OCI-LY7 (cell line): ENCODE results near the gene SNRPN. TPM values are rescaled to one million over a fixed set of nuclear protein-coding genes. Genes with fewer than 3 reads are reported as not detected.

Experiments
- Bru-seq: library from RNA; stranded (reverse); fragments of 400-500 nt; gene quantifications from one replicate; lab custom pipeline; 2021; lab: Mats Ljungman, UMichigan
- BruChase-seq, 2 experiments: library from RNA; stranded (reverse); fragments of 400-500 nt; gene quantifications; one replicate each; lab custom pipeline; 2021; lab: Mats Ljungman, UMichigan
- BruUV-seq: library from RNA; stranded (reverse); fragments of 400-500 nt; replicated peaks from 2 replicates; lab custom pipeline; 2021; lab: Mats Ljungman, UMichigan
- CTCF ChIA-PET: fragments of 300-600 bp; sonication (Branson Sonifier 250); formaldehyde crosslinking; loops from one replicate; lab custom pipeline; 2022; ENCODE audit warnings: antibody characterized with exemption; ENCODE audit not compliant: unreplicated experiment; lab: Charles Lee
- POLR2A ChIA-PET: fragments of 300-600 bp; sonication (Branson Sonifier 250); formaldehyde crosslinking; loops from one replicate; lab custom pipeline; 2022; ENCODE audit warnings: antibody characterized with exemption; lab: Charles Lee
- DNase-seq: peaks from one replicate; pipeline ENCODE4 v3.0.0-alpha.2; 2015; ENCODE audit warnings: low spot score
- H2AFZ ChIP-seq: fragments of 200-600 bp; sonication (generic), shearing (Covaris generic); 2 replicates; pipeline ENCODE4 v1.6.1; 2014; ENCODE audit warnings: mild to moderate bottlenecking, antibody characterized with exemption, low read length, moderate library complexity
- H3K27ac ChIP-seq: fragments of 200-600 bp; sonication (generic); 2 replicates; pipeline ENCODE4 v1.5.1; 2014; ENCODE audit warnings: mixed run types, low read depth, mild to moderate bottlenecking, moderate library complexity, low read length, inconsistent platforms; ENCODE audit not compliant: poor library complexity, severe bottlenecking
- H3K36me3 ChIP-seq: fragments of 200-600 bp; sonication (generic); 2 replicates; pipeline ENCODE4 v1.6.1; 2014; ENCODE audit warnings: mild to moderate bottlenecking, antibody characterized with exemption, low read length, moderate library complexity, mixed read lengths; ENCODE audit not compliant: insufficient read depth
- H3K4me1 ChIP-seq: fragments of 200-600 bp; sonication (generic); 2 replicates; pipeline ENCODE4 v1.5.1; 2014; ENCODE audit warnings: mild to moderate bottlenecking, low read length; ENCODE audit not compliant: insufficient read depth, poor library complexity, severe bottlenecking
- H3K4me2 ChIP-seq: fragments of 200-600 bp; sonication (generic); 2 replicates; pipeline ENCODE4 v1.6.1; 2014; ENCODE audit warnings: mild to moderate bottlenecking, low read length
- H3K4me3 ChIP-seq: fragments of 200-600 bp; sonication (generic); 2 replicates; pipeline ENCODE4 v1.5.1; 2014; ENCODE audit warnings: mild to moderate bottlenecking, low read depth, low read length; ENCODE audit not compliant: poor library complexity, severe bottlenecking
- H3K79me2 ChIP-seq: fragments of 200-600 bp; sonication (generic); 2 replicates; pipeline ENCODE4 v1.6.1; 2016; ENCODE audit warnings: low read depth, mild to moderate bottlenecking, low read length, moderate library complexity, mixed read lengths; ENCODE audit not compliant: insufficient read depth
- H3K9me2 ChIP-seq: fragments of 200-600 bp; sonication (generic); 2 replicates; pipeline ENCODE4 v1.6.1; 2016; ENCODE audit warnings: mild to moderate bottlenecking, low read length, mixed read lengths; ENCODE audit not compliant: insufficient read depth
- H3K9me3 ChIP-seq: fragments of 200-600 bp; sonication (generic); 2 replicates; pipeline ENCODE4 v1.6.1; 2014; ENCODE audit warnings: mild to moderate bottlenecking, mixed run types, low read length, mixed read lengths
- H4K20me1 ChIP-seq: fragments of 200-600 bp; sonication (generic); 2 replicates; pipeline ENCODE4 v1.6.1; 2014; ENCODE audit warnings: mild to moderate bottlenecking, antibody characterized with exemption, low read length, moderate library complexity, mixed read lengths; ENCODE audit not compliant: insufficient read depth
- EZH2phosphoT487 ChIP-seq: fragments of 200-600 bp; sonication (generic); IDR thresholded peaks from 2 replicates; pipeline ENCODE4 v1.6.1; 2018; ENCODE audit warnings: low read depth, borderline replicate concordance, mild to moderate bottlenecking, mixed run types, antibody characterized with exemption, low read length, moderate library complexity, mixed read lengths
- intact Hi-C: fragments of 100-400 bp; cut with micrococcal nuclease; formaldehyde crosslinking; loops from one replicate; pipeline ENCODE4 v1.10.0; 2022; ENCODE audit not compliant: unreplicated experiment
- long read RNA-seq: library from polyadenylated mRNA; stranded (forward); transcript quantifications from one replicate; pipeline ENCODE4 v2.0.0, GENCODE V29; 2022
- total RNA-seq, 2 experiments: library from RNA; depleted of rRNA in 1 of 2; stranded (reverse); fragments of >200 nt in 1 of 2; shearing (Covaris generic) in 1 of 2; gene quantifications; 2 replicates each; pipeline ENCODE4 v1.2.3, GENCODE V29; 2014 to 2022
- TF ChIP-seq, protein P1 (sequence below): fragments of 200-600 bp; sonication (generic); conservative IDR thresholded peaks from 2 replicates; pipeline ENCODE4 v1.5.1; 2014; ENCODE audit warnings: mild to moderate bottlenecking, antibody characterized with exemption, low read length, moderate library complexity, mixed read lengths

Gene SNRPN
- total RNA-seq (2014; rRNA removed; shearing (Covaris generic)), result not detected in 2 replicates
- total RNA-seq (2022), result 26.8 and 31.9 TPM in 2 replicates
- Bru-seq, nascent RNA, result percentile 23 among the genes with signal in this experiment
- BruChase-seq, experiment 1, labeled RNA remaining after a 6-hour chase, result percentile 30 among the genes with signal in this experiment
- BruChase-seq, experiment 2, labeled RNA remaining after a 2-hour chase, result percentile 31 among the genes with signal in this experiment
- long read RNA-seq, transcript SNRPN-202 (10 exons, 1,528 nt), result major isoform, 53 of 72 reads
- long read RNA-seq, partial matches to known transcripts, result 3 of 72 reads
- long read RNA-seq, other reads (novel, unspliced or antisense), result 13 of 72 reads

DNA sequence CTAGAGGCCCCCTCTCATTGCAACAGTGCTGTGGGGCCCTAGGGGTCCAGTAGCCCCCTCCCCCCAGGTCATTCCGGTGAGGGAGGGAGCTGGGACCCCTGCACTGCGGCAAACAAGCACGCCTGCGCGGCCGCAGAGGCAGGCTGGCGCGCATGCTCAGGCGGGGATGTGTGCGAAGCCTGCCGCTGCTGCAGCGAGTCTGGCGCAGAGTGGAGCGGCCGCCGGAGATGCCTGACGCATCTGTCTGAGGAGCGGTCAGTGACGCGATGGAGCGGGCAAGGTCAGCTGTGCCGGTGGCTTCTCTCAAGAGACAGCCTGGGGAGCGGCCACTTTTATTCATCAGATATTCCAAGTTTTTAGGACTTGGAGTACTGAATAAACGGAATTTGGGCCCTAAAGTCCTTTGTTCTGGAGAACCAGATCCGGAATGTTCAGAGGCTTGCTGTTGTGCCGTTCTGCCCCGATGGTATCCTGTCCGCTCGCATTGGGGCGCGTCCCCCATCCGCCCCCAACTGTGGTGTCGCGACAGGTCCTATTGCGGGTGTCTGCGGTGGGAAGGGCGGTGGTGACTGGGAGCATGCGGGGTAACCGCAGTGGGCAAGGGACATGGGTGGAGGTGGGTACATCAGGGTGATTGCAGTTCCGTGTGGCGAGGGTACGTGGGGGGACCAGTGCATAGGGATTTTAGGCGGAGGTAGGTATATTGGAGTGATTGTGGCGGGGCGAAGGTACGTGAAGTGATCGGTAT is at the start of gene SNRPN, which contains the start of gene SNURF:
Gene SNRPN, plus strand, starts transcription at position 205 of the 748 bp plus-strand sequence. CDS start 19,467 bp downstream, outside the sequence.
Gene SNURF, plus strand, starts transcription at position 205 of the 748 bp plus-strand sequence. Its CDS starts 62 bp downstream, at position 267.
- H3K9me3 ChIP-seq, result no peaks in the 10 kb centered on the region
- H3K9me2 ChIP-seq, result no peaks in the 10 kb centered on the region
- H3K4me3 ChIP-seq, result no peak within 1 kb of the TSS
- intact Hi-C loops, result loop anchor here (5.0 kb wide), 1 partner anchor 482 kb away; the partner anchor contains the start of gene UBE3A
- no peak for DNase-seq
- no peaks in the 10 kb centered on the region for H3K79me2 ChIP-seq
- no peak within 1 kb of the TSS for H2AFZ ChIP-seq
- H3K36me3 ChIP-seq, result no peaks in the 10 kb centered on the region
- peak within 1 kb of the TSS; percentile 9; the same call in 1 of the 2 replicates for H3K4me2 ChIP-seq
- TF ChIP-seq, protein P1, sequence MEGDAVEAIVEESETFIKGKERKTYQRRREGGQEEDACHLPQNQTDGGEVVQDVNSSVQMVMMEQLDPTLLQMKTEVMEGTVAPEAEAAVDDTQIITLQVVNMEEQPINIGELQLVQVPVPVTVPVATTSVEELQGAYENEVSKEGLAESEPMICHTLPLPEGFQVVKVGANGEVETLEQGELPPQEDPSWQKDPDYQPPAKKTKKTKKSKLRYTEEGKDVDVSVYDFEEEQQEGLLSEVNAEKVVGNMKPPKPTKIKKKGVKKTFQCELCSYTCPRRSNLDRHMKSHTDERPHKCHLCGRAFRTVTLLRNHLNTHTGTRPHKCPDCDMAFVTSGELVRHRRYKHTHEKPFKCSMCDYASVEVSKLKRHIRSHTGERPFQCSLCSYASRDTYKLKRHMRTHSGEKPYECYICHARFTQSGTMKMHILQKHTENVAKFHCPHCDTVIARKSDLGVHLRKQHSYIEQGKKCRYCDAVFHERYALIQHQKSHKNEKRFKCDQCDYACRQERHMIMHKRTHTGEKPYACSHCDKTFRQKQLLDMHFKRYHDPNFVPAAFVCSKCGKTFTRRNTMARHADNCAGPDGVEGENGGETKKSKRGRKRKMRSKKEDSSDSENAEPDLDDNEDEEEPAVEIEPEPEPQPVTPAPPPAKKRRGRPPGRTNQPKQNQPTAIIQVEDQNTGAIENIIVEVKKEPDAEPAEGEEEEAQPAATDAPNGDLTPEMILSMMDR, result no peak
- no peak for TF ChIP-seq EZH2phosphoT487
- POLR2A ChIA-PET, result no interaction called here
- H3K27ac ChIP-seq, result no peak within 1 kb of the TSS
- H3K4me1 ChIP-seq, result no peaks in the 10 kb centered on the region
- no peaks in the 10 kb centered on the region for H4K20me1 ChIP-seq
- no TSS peak for BruUV-seq
- CTCF ChIA-PET, result no interaction called here

GRCh38 chr15:24916305-24917009 is 38.3 kb upstream of the SNRPN start:
- Histone ChIP-seq H2AFZ (no peak overlapping the region), H3K9me2 (no peaks in the 10 kb centered on the region), H3K79me2 (no peaks in the 10 kb centered on the region), H3K4me3 (no peak overlapping the region), H3K9me3 (peaks cover 5% of the 10 kb centered on the region; the same call in 1 of the 2 replicates), H3K4me1 (no peaks in the 10 kb centered on the region), H3K4me2 (no peak overlapping the region), H3K27ac (no peak overlapping the region), H3K36me3 (no peaks in the 10 kb centered on the region), H4K20me1 (no peaks in the 10 kb centered on the region)
- no peak for DNase-seq
- intact Hi-C loops, result no loop called here
- POLR2A ChIA-PET, result interaction anchor here (0.6 kb wide), 1 partner anchor 13 kb away, joined by 3 read pairs; no protein-coding TSS in a partner anchor
- CTCF ChIA-PET, result no interaction called here
- no peak for TF ChIP-seq EZH2phosphoT487
- TF ChIP-seq, protein P1, result no peak
- no TSS peak for BruUV-seq
